ENCODE results near the gene ALOX15B.

GRCh38 chr17:8041979-8042378 is 3.1 kb downstream of the ALOX15B start:
- TF ChIP-seq, protein P1, sequence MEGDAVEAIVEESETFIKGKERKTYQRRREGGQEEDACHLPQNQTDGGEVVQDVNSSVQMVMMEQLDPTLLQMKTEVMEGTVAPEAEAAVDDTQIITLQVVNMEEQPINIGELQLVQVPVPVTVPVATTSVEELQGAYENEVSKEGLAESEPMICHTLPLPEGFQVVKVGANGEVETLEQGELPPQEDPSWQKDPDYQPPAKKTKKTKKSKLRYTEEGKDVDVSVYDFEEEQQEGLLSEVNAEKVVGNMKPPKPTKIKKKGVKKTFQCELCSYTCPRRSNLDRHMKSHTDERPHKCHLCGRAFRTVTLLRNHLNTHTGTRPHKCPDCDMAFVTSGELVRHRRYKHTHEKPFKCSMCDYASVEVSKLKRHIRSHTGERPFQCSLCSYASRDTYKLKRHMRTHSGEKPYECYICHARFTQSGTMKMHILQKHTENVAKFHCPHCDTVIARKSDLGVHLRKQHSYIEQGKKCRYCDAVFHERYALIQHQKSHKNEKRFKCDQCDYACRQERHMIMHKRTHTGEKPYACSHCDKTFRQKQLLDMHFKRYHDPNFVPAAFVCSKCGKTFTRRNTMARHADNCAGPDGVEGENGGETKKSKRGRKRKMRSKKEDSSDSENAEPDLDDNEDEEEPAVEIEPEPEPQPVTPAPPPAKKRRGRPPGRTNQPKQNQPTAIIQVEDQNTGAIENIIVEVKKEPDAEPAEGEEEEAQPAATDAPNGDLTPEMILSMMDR (IDR thresholded peaks at IDR 0.05): no peak
- no peak for TF ChIP-seq EZH2phosphoT487 (IDR thresholded peaks at IDR 0.05)
